Adrenal gland (tissue), 12 donors: Measurements from ENCODE around the gene ARMH1. TPM values are rescaled to one million over a fixed set of nuclear protein-coding genes. Genes with fewer than 3 reads are reported as not detected.
A peak's percentile ranks its signal among the peaks of the same experiment; 100 is the strongest.

Experiments used
- DNase-seq, 7 donors: peaks; one replicate each; pipeline ENCODE4 v3.0.0-alpha.2; 2019 to 2020
- H3K27ac ChIP-seq, 5 donors: fragments of 200-600 bp; sonication (generic) in 4 of 5; 1 replicate in 3 of 5; 2 replicates in 2 of 5; pipeline versions ENCODE4 v1.5.1 to v1.8.0; 2016 to 2020; ENCODE audit warnings: mild to moderate bottlenecking in 1 of 5
- H3K27me3 ChIP-seq: fragments of 200-600 bp; 2 replicates; pipeline ENCODE4 v1.8.0; 2021
- H3K36me3 ChIP-seq, 2 donors: fragments of 200-600 bp; replicated peaks in 1 of 2; 1 replicate in 1 of 2; 2 replicates in 1 of 2; pipeline versions ENCODE4 v1.5.1 to v1.8.0; 2018 to 2022
- H3K4me1 ChIP-seq, 2 donors: fragments of 200-600 bp; replicated peaks in 1 of 2; 1 replicate in 1 of 2; 2 replicates in 1 of 2; pipeline versions ENCODE4 v1.5.1 to v1.8.0; 2018 to 2021
- H3K4me3 ChIP-seq, 4 donors: fragments of 200-600 bp; sonication (generic) in 3 of 4; one replicate each; pipeline ENCODE4 v1.5.1; 2016 to 2018
- H3K9me3 ChIP-seq, 3 donors: fragments of 200-600 bp; sonication (generic) in 1 of 3; replicated peaks in 1 of 3; 1 replicate in 2 of 3; 2 replicates in 1 of 3; pipeline versions ENCODE4 v1.5.1 to v1.8.0; 2016 to 2021
- CTCF ChIP-seq, 6 experiments: fragments of 450-650 bp in 4 of 6; fragments of 200-600 bp in 2 of 6; sonication (generic) in 1 of 6; IDR thresholded peaks; 1 replicate in 5 of 6; 2 replicates in 1 of 6; pipeline versions ENCODE4 v1.5.1 to v1.8.0; 2016 to 2021; ENCODE audit warnings: antibody characterized with exemption in 6 of 6, mild to moderate bottlenecking in 2 of 6, moderate library complexity in 1 of 6
- POLR2A ChIP-seq, 2 donors: fragments of 450-650 bp; IDR thresholded peaks; one replicate each; pipeline ENCODE4 v1.6.1; 2017; ENCODE audit warnings: antibody characterized with exemption in 2 of 2, mild to moderate bottlenecking in 2 of 2, moderate library complexity in 1 of 2
- WGBS, 4 donors: extraction: QIAGEN DNeasy Blood & Tissue Kit in 2 of 4; methylation state at CpG; one replicate each; pipeline versions ENCODE4 v1.1.5 to v1.1.7; 2013 to 2017; 5-methylcytosine and 5-hydroxymethylcytosine counted together
- intact Hi-C, 2 donors: fragments of 100-400 bp; cut with DNase I; formaldehyde crosslinking; loops; one replicate each; pipeline versions ENCODE4 v1.14.1 to v1.15.0; 2022 to 2023
- polyA plus RNA-seq, 3 donors: library from polyadenylated mRNA; stranded (reverse); fragments of 200-250 nt in 2 of 3; fragments of 350-450 nt in 1 of 3; fragmentation: Illumina TruSeq in 1 of 3; extraction: RNeasy Lipid Tissue Mini Kit (QIAGEN cat#74804) in 1 of 3; gene quantifications; one replicate each; pipeline ENCODE4 v1.2.3, GENCODE V29; 2013 to 2014
- total RNA-seq, 9 donors: library from RNA; depleted of rRNA in 4 of 9; stranded (reverse); fragments of >200 nt in 4 of 9; fragments of 120-200 nt in 1 of 9; fragmentation: NEBNext Ultra II Directional in 1 of 9; extraction: Animal tissue kit (Norgen Biotek cat#: 25700) in 1 of 9; gene quantifications; one replicate each; pipeline versions ENCODE4 v1.1.0 to v1.2.4, GENCODE V29; 2013 to 2023
- donor health status: healthy with polysubstance abuse.
- donor health status: Bipolar disorder and iron deficiency.
- donor health status: DM: yes; HTN: yes; CAD: no.
- donor health status: DM: no; HTN: no; CAD: no.
- donor health status: DM: no; HTN: no; CAD: no.
- donor health status: DM: yes; HTN: yes; CAD: no.

The ARMH1 gene
- total and polyA plus RNA-seq, 12 donors: 0.18 to 76.0 (median 4.3) TPM

- peak overlapping the region in 2 of 4 donors; percentile 62 to 86 for H3K4me3 ChIP-seq
- peaks cover 31 to 58% of the 10 kb centered on the region in 2 donors for H3K4me1 ChIP-seq
- no peaks in the 10 kb centered on the region for H3K36me3 ChIP-seq
- no peaks in the 10 kb centered on the region for H3K27me3 ChIP-seq
- H3K9me3 ChIP-seq: no peaks in the 10 kb centered on the region
- intact Hi-C loops: no loop called here
- DNase-seq: peak in 1 of 7 donors; percentile 41
- no peak for TF ChIP-seq CTCF (IDR thresholded peaks at IDR 0.05)
- TF ChIP-seq POLR2A (IDR thresholded peaks at IDR 0.05): no peak
- peak overlapping the region; percentile 75 to 99 (median 87) for H3K27ac ChIP-seq
- WGBS, 4 donors: 74 to 79% (median 77%) methylated on average over 14 of the region's 14 CpGs
Measured at GRCh38 chr1:44672961-44673674, 1.4 kb upstream of the ARMH1 start.

- 0 to 1% (median 1%) methylated on average over 15 to 16 of the region's 16 CpGs for WGBS, 4 donors
- Histone ChIP-seq H3K4me1 (peaks cover 31 to 63% of the 10 kb centered on the region in 2 donors), H3K27ac (peak overlapping the region; percentile 75 to 99 (median 87)), H3K36me3 (no peaks in the 10 kb centered on the region), H3K9me3 (no peaks in the 10 kb centered on the region), H3K4me3 (peak overlapping the region in 3 of 4 donors; percentile 44 to 86 (median 62)), H3K27me3 (no peaks in the 10 kb centered on the region)
- TF ChIP-seq POLR2A (IDR thresholded peaks at IDR 0.05) (peak in 1 of 2 donors; percentile 63), CTCF (IDR thresholded peaks at IDR 0.05) (no peak)
- no peak for DNase-seq
- intact Hi-C loops: no loop called here
Measured at GRCh38 chr1:44673675-44674112, 820 bp upstream of the ARMH1 start.

GRCh38 chr1:44675186-44675585 lies 672 bp downstream of the ARMH1 start:
- peak overlapping the region in 2 of 5 donors; percentile 94 to 99 for H3K27ac ChIP-seq
- H3K36me3 ChIP-seq: no peaks in the 10 kb centered on the region
- intact Hi-C loops: no loop called here
- H3K9me3 ChIP-seq: no peaks in the 10 kb centered on the region
- WGBS, 4 donors: 84 to 89% (median 88%) methylated on average over 7 of the region's 7 CpGs
- peaks cover 31 to 70% of the 10 kb centered on the region in 2 donors for H3K4me1 ChIP-seq
- H3K4me3 ChIP-seq: peak overlapping the region in 1 of 4 donors; percentile 62
- no peak for TF ChIP-seq CTCF (IDR thresholded peaks at IDR 0.05)
- no peak for TF ChIP-seq POLR2A (IDR thresholded peaks at IDR 0.05)
- H3K27me3 ChIP-seq: no peaks in the 10 kb centered on the region
- peak in 1 of 7 donors; percentile 15 for DNase-seq

GRCh38 chr1:44676484-44677200 lies 2.1 kb downstream of the ARMH1 start:
- TF ChIP-seq CTCF (IDR thresholded peaks at IDR 0.05): no peak
- TF ChIP-seq POLR2A (IDR thresholded peaks at IDR 0.05): no peak
- no peaks in the 10 kb centered on the region for H3K36me3 ChIP-seq
- no peaks in the 10 kb centered on the region for H3K9me3 ChIP-seq
- 41 to 45% (median 42%) methylated on average over 5 of the region's 5 CpGs for WGBS, 4 donors
- DNase-seq: peak in 1 of 7 donors; percentile 51
- no peaks in the 10 kb centered on the region for H3K27me3 ChIP-seq
- H3K4me1 ChIP-seq: peaks cover 31 to 63% of the 10 kb centered on the region in 2 donors
- intact Hi-C loops: no loop called here
- H3K4me3 ChIP-seq: no peak overlapping the region
- H3K27ac ChIP-seq: peak overlapping the region in 4 of 5 donors; percentile 47 to 99 (median 86)
